HG03095 (cell line): ENCODE results near the gene FFAR4.

Experiments
- ATAC-seq: cut with Tn5 transposase; IDR thresholded peaks from one replicate; pipeline ENCODE4 v1.9.1; 2021; ENCODE audit warnings: moderate library complexity; ENCODE audit not compliant: unreplicated experiment

The FFAR4 gene

DNA sequence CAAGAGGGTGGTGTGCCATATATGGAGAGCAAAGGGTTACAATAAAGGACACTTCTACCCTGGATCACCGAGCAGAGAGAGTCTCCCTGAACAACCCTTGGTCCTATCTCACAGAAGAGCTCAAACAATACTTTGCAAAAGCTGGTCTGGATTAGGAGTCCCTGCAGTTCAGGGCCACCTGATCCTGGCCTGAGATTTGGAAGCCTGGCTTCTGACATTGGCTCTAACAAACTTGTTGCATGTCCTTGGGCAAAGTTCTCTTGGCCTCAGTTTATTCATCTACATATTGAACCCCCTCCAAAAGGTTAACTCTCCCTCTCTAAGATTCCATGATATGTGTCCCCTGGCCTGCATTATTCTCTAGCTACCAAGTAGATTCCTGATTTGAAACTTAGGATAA, 32.9 kb downstream of the FFAR4 start:
- no peak for ATAC-seq

DNA sequence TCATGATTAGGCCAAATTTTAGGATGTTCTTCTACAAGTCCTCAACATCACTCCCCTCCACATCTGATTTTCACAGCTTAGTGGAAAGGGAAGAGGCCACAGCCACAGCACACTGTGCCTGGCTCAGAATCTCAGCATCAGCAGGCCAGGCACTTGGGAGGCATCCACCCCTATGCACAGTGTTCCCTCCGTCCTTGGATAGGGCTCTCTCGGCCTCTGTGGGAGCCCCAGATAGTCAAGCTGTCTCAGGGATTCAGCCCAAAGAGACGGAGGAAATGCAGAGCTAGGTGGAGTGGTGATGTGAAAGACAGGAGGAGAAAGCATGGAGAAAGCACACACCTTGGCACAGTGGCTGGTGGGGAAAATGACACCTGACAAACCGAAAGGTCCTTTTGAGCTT, 33.3 kb downstream of the FFAR4 start:
- no peak for ATAC-seq

DNA sequence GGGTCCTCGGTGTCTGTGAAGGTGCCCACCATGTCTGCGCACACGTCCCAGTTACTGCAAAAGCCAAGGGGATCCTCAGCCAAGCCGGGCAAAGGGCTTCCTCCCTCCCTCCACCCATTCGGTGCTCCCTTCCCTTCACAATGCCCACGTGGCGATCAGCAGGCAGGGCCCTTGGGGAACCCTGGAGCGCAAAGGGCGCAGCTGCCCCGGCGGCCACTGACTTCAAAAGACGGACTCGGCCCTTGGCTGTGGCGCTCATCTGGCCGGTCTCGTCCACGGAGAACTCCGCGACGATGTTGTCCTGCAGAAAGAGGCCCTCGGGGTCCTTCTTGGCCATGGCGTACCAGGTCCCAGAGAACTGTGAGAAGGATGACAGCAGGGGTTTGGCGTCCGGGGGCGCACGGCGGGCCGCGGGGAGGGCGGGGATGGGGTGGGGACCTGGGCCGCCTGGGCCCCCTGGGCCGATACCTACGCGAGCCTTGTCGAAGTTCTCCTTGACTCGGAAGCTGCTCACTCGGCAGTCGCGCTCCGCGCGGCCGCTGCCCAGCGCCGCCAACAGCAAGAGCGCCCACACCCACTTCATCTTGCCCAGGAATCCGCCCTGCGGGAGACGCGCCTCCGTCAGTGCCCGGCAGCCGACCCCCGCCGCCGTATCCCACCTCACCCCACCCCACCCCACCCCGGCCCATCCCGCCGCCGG, 34.1 kb downstream of the FFAR4 start:
- ATAC-seq: no peak

DNA sequence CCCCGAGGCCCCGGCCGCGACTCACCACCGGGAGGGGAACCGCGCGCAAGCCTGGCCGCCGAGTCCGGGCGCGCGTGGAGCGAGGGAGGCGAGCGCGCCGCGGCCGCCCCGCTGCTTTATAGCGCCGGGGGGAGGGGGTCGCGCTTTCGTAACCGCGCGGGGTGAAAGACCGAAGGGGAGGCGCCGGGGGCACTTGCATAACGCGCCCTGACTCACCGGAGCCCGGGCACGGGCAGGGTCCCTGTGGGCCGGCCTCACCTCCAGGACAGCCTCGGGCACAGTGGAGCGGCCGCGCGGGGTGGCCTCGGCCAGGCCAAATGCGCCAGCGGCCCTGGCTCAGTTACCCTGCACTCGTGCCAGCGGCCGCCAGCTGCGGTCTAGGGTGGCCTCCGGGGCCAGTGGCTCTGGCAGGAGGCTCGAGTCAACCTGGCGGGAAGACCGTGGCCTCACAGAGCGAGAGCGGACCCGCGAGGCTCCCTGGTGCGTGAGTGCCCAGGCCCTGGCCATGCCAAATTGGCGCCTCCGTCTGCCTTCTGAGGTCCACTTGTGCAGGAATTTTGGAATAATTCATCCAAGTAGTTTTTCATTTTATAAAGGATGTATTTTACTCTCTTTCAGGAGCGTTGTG, 34.8 kb downstream of the FFAR4 start, which contains the start of gene RBP4:
RBP4 (minus strand) TSS at position 90 of the 628 bp plus-strand sequence. CDS start 207 bp downstream, outside the sequence.
- ATAC-seq: no peak

DNA sequence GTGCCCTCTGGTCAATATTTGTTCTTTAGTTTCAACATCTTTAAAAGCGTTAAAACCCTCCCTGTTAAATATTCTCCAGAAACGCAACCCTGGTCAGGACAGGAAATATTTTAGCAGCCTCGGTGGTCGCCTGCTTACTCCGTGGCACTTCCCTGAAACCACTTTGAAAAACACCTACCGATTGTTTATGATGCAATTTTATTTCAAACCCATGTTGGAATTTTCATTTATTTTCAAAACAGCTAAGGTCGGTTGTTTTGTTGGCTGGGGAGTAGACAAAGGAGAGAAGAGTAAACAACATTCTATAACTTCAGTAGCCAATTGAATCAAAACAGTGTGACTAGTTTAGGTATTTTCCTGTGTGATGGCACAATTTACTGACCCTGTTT, 35.3 kb downstream of the FFAR4 start:
- no peak for ATAC-seq

DNA sequence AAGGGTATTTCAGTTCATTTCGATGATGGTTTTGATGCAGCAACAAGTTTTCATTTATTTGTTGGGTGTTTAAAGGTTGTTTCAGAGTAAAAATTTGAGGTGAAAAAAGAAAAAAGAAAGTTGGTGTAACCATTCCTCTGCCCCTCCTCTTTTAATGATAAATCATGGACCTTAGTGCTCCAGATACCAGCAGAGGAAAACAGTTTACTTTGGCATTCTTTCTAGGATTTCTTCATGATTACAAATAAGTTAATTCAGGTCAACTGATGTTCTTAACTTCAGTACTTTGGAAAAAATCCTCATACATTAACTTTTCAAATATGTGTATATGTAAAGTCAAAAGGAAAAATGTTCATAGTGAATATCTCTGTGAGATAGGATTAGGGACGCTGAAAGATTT, 36.6 kb downstream of the FFAR4 start:
- ATAC-seq: no peak

DNA sequence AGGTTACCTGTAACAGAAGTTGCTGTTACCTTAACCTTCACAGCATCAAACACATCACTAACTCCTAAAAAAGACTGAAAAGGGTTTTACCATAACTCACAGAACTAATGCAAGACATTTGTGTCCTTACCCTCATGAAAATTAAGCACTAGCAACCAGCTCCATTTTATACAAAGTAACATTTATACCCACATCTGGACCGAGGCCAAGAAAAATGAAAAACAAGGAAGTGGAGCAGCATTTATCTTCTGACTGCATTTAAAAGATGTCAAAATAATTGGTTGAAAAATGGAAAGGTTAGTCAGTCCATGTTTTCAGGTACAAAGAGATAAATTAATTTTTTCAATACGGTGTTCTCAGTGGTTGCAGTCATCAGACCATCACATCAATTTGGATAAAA, 37.7 kb downstream of the FFAR4 start:
- ATAC-seq: no peak

DNA sequence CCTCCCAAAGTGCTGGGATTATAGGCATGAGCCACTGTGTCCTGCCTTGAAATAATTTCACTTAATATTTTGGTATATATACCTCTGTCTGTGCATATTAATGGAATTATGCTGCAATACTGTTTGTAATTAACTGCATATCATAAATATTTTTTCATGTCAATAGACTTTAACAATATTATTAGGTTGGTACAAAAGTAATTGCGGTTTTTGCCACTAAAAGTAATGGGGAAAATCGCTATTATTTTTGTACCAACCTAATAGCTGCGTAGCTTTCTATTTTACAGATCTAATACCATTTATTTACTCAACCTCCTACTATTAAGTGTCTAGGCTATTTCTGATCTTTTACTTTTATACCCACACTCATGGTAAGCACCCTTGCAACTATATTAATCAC, 42.0 kb downstream of the FFAR4 start:
- no peak for ATAC-seq

DNA sequence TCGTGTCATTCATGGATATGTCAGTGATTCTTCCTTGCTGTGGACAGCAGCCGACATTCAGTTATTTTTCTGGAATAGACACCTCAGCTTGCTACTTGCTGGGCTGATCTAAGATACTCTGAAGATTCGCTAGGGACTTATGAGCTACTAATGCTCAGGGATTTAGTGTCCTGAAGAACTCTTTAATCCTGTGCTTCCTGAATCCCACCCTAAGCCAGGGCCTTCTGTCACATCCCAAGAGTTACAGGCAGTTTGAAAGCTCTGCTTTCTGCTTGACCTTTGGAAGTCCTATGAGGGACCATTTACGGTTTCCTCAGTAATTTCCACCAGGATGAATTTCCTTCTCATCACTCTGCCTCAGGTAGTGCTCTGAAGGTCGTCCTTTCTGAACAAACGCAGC, 45.8 kb downstream of the FFAR4 start, which contains the start of gene PDE6C:
PDE6C (plus strand) TSS at position 227 of the 400 bp plus-strand sequence. CDS start 189 bp downstream, outside the sequence.
- no peak for ATAC-seq

DNA sequence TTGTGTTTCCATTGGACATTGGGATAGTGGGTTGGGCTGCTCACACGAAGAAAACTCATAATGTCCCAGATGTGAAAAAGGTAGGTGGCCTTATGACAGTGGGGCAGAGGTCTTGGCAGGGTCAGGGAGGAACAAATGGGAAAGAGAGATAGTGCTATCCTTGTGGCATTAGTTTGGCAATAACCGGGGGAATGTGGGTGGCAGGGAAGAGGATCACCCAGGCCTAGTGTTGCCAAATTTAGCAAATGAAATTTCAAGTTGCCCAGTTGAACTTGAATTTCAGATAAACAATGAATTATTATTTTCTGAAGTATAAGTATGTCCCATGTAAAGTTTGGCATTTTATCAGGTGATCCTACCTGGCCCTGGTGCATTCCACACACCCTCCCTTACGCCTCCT, 46.7 kb downstream of the FFAR4 start:
- ATAC-seq: no peak

DNA sequence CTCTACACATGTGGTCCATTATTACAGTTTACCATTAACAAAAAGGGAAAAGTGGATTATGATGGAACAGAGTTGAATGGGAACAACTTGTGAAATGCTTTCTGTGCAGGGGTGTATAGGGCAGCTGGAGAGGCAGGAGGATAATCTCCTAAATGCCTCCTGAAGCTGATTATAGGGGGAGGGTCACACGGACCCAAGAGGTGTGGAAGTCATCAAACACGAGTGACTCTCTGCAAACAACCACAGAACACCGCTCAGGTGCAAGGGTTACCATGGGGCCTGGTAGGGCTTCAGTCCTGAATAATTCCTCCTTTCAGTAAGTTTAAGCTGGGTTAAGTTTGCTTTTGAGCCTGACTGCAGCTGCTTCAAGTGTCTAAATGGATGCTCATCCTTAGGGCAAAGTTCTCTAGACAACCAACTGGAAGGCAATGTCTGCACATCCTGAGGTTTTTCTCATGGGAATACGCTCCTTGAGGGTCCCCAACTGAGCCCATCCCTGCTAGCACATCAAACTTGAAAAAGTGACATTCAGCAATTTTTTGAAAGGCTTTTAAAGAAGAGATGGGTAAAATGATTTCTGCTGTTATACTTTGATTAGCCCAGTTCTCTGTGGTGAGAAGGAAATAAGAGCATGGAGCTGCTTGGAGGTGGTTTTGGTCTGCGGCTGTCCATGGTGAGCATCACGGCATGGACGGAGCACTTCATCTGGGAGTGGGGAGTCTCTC, 47.8 kb downstream of the FFAR4 start:
- no peak for ATAC-seq

DNA sequence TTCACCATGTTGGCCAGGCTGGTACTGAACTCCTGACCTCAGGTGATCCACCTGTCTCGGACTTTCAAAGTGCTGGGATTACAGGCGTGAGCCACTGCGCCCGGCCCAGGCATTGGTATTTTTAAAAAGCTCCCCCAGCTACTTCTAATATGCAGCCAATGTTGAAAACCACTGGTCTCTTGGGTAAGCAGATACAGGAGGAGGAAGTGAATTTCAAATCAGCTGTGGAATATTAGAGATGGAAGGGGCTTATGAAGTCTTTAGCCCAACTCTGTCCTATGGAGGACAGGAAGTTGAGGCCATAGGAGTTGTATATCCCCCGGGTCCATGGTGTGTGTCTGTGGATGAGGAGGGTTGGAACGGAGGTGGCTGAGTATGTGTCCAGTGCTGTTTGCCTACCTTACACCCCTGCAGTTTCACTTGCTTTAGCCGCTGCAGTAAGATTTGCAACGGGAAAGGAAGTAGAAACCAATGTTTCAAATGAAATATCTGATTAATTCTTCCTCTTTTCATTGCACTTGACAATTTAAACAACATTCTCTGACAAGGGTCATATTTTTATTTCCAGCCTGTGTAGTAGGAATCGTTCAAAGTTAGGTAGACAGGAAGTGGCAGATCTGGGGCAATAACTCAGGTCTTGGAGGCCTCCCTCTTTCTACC, 49.2 kb downstream of the FFAR4 start:
- ATAC-seq: no peak

DNA sequence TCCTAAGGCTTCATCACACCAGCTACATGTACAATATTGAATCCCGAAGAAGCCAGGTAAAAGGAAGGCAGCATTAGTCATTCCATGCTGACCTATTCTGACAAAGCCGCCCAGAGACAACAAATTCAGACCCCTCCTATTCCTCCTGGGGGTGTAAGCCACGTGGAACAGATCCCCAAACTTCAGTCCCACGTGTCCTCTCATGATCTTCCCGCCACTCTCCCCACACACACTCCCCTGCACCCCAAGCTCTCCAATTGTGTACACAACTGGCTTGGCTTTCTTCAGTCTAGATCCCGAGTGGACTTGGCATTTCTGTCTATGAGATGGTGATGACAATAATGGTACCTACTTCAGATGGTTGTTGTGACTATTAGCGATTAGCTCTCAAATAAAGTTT, 54.5 kb downstream of the FFAR4 start:
- ATAC-seq: no peak

DNA sequence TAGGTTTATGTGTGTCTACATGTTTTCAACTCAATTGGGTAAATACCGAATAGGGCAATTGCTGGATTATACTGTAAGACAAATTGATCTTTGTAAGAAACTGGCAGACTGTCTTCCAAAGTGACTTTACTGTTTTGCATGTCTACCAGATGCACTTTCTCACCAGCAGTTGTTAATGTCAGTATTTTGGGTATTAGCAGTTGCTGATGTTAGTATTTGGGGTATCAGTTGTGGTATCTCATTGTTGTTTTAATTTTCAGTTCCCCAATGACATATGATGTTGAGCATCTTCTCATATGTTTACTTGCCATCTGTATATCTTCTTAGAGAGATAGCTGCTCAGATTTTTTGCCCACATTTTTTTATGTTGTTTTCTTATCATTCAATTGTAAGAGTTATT, 56.5 kb downstream of the FFAR4 start:
- ATAC-seq: no peak

DNA sequence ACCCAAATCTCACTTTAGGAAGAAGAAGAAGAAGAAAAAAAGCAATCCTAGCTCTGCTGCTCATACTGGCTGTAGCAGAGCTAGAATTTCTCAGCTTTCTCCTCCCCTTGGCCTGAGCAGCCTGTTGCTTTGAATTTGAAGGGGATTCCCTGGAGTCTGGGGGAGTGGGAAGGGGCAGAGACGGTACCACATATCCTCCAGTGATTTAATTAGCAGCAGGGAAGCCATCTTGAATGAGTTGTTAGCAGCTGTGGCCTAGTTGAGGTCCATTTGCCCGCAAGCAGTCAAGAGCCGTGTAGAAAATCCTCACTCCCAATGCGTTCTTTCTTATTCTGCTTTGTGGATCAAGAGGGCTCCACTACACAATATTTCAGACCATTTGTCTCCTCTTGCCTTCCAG, 62.4 kb downstream of the FFAR4 start:
- ATAC-seq: no peak

DNA sequence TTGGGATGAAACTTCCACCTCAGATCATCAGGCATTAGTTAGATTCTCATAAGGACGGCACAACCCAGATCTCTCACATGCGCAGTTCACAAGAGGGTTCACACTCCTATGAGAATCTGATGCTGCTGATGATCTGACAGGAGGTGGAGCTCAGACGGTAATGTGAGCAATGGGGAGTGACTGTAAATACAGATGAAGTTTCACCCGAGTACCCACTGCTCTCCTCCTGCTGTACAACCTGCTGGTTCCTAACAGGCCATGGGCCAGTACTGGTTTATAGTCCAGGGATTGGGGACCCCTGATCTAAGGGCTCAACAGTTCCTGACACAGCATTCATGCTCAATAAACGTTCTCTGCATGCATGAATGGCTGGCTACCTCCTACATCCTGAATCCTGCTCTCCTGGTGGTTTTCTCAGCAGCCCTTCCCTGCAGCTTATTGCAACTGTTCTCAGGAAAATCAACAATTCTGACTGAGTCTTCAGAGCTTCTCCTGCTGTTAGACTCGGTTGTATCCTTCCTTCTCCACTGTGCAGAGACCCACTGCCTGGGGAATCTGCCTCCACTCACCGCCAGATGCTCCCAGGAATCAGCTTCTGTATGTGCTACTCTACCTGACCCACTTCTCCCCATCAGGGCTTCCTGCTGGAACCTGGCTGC, 63.3 kb downstream of the FFAR4 start:
- no peak for ATAC-seq

DNA sequence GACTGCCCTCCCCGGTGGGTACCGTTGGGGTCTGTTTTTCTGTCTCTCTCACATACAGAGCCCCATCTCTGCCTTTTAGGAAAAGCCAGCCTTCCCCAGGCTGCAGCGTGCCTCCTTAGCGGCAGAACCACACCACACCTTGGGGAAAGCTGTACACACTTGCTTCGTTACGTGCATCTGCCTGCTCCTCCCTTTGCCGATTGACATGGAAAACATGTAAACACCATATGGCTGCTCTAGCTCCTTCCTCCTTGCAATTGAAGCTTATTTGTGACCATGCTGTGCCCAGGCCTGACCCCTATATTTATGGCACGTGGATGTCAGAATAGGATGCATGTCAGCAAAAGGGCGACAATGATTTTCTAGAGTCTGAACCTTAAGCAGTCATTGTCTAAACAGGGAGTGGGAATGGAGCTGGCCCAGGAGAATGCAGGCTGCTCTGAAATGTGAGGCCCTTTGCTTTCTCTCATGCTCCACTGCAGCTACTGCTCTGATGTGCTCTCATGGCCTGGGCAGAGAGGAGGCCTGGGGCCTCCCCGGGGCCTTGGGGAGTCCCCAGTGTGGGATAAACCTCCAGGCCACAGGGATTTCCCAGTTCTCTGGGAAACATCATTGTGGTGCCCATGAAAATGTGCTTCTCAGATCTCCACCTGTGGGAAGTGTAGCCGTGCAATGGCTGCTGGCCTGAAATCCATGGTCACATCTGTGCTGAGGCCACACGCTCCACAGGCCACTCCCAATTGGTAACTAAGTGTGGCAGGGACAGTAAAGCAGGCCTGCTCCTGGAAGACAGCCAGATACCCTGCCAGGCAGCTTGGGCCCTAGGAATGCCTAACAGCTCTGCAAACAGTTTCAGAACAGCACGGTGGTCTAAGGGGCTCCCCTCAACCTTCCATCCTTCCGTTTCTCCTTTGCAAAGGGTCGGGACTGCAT, 64.4 kb downstream of the FFAR4 start:
- ATAC-seq: no peak
